GM23338 (cell line): ENCODE data around the gene KLKB1. TPM values are rescaled to one million over a fixed set of nuclear protein-coding genes. Genes with fewer than 3 reads are reported as not detected.

ENCODE experiments used
- EZH2 ChIP-seq: fragments of 200-600 bp; sonication (generic); IDR thresholded peaks from one replicate; pipeline ENCODE4 v1.8.0; 2017; ENCODE audit warnings: antibody characterized with exemption, mild to moderate bottlenecking, low read depth; ENCODE audit not compliant: unreplicated experiment
- EZH2phosphoT487 ChIP-seq: fragments of 200-600 bp; sonication (generic); IDR thresholded peaks from one replicate; pipeline ENCODE4 v1.8.1; 2018; ENCODE audit warnings: antibody characterized with exemption; ENCODE audit not compliant: unreplicated experiment
- NANOG ChIP-seq: IDR thresholded peaks from 2 replicates; pipeline ENCODE4 v1.6.1; 2016; ENCODE audit warnings: antibody characterized with exemption, borderline replicate concordance
- POLR2AphosphoS5 ChIP-seq: IDR thresholded peaks from 2 replicates; pipeline ENCODE4 v1.6.1; 2016; ENCODE audit warnings: antibody characterized with exemption, low read depth
- STAT1 ChIP-seq: IDR thresholded peaks from one replicate; pipeline ENCODE4 v1.6.1; 2016; ENCODE audit warnings: antibody characterized with exemption; ENCODE audit not compliant: unreplicated experiment
- ZNF331 ChIP-seq: fragments of 250-450 bp; sonication (Bioruptor Pico); IDR thresholded peaks from 2 replicates; pipeline ENCODE4 v1.5.0; 2020; ENCODE audit warnings: low read depth, mild to moderate bottlenecking, moderate library complexity
- polyA plus RNA-seq: library from polyadenylated mRNA; unstranded; fragments of >200 nt; fragmentation: Nextera tagmentation; extraction: Ambion mirVana; gene quantifications from 2 replicates; pipeline ENCODE4 v1.2.1, GENCODE V29; 2016
- total RNA-seq: library from RNA; depleted of rRNA; stranded (reverse); fragments of >200 nt; shearing (Covaris generic); gene quantifications from 2 replicates; pipeline ENCODE4 v1.2.3, GENCODE V29; 2014
- TF ChIP-seq, protein P1 (sequence below): fragments of 250-450 bp; sonication (Bioruptor Pico); IDR thresholded peaks from 2 replicates; pipeline ENCODE4 v1.5.0; 2020; ENCODE audit warnings: mild to moderate bottlenecking, moderate library complexity
- TF ChIP-seq, protein P2 (sequence below): IDR thresholded peaks from one replicate; pipeline ENCODE4 v1.6.1; 2018; ENCODE audit warnings: antibody characterized with exemption; ENCODE audit not compliant: unreplicated experiment

The KLKB1 gene
- total and polyA plus RNA-seq, 2 experiments from 2014 or later: 8.6 to 10.9 TPM

DNA sequence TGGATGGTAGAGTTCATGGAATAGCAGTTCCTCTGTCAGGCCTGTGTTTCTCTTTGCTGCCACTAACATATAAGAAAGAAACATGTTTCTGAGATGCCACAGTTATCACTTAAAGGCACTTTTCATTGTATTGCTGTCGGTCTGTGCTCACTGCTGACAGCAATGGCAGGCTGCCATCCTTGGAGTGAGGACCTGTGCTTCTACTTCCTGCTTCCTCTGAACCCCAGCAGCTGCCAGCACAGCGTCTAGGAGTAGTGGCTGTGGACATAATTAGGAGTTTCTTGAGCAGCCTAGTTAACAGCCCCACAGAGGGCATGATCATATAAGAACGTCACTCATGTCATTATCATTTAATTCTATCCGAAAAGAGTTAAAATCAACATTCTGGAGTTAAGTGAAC, 69.2 kb downstream of the KLKB1 start (continued):
- TF ChIP-seq, protein P1, sequence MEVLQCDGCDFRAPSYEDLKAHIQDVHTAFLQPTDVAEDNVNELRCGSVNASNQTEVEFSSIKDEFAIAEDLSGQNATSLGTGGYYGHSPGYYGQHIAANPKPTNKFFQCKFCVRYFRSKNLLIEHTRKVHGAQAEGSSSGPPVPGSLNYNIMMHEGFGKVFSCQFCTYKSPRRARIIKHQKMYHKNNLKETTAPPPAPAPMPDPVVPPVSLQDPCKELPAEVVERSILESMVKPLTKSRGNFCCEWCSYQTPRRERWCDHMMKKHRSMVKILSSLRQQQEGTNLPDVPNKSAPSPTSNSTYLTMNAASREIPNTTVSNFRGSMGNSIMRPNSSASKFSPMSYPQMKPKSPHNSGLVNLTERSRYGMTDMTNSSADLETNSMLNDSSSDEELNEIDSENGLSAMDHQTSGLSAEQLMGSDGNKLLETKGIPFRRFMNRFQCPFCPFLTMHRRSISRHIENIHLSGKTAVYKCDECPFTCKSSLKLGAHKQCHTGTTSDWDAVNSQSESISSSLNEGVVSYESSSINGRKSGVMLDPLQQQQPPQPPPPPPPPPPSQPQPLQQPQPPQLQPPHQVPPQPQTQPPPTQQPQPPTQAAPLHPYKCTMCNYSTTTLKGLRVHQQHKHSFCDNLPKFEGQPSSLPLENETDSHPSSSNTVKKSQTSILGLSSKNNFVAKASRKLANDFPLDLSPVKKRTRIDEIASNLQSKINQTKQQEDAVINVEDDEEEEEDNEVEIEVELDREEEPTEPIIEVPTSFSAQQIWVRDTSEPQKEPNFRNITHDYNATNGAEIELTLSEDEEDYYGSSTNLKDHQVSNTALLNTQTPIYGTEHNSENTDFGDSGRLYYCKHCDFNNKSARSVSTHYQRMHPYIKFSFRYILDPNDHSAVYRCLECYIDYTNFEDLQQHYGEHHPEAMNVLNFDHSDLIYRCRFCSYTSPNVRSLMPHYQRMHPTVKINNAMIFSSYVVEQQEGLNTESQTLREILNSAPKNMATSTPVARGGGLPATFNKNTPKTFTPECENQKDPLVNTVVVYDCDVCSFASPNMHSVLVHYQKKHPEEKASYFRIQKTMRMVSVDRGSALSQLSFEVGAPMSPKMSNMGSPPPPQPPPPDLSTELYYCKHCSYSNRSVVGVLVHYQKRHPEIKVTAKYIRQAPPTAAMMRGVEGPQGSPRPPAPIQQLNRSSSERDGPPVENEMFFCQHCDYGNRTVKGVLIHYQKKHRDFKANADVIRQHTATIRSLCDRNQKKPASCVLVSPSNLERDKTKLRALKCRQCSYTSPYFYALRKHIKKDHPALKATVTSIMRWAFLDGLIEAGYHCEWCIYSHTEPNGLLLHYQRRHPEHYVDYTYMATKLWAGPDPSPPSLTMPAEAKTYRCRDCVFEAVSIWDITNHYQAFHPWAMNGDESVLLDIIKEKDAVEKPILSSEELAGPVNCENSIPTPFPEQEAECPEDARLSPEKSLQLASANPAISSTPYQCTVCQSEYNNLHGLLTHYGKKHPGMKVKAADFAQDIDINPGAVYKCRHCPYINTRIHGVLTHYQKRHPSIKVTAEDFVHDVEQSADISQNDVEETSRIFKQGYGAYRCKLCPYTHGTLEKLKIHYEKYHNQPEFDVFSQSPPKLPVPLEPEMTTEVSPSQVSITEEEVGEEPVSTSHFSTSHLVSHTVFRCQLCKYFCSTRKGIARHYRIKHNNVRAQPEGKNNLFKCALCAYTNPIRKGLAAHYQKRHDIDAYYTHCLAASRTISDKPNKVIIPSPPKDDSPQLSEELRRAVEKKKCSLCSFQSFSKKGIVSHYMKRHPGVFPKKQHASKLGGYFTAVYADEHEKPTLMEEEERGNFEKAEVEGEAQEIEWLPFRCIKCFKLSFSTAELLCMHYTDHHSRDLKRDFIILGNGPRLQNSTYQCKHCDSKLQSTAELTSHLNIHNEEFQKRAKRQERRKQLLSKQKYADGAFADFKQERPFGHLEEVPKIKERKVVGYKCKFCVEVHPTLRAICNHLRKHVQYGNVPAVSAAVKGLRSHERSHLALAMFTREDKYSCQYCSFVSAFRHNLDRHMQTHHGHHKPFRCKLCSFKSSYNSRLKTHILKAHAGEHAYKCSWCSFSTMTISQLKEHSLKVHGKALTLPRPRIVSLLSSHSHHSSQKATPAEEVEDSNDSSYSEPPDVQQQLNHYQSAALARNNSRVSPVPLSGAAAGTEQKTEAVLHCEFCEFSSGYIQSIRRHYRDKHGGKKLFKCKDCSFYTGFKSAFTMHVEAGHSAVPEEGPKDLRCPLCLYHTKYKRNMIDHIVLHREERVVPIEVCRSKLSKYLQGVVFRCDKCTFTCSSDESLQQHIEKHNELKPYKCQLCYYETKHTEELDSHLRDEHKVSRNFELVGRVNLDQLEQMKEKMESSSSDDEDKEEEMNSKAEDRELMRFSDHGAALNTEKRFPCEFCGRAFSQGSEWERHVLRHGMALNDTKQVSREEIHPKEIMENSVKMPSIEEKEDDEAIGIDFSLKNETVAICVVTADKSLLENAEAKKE (CRISPR knock-in tag): no peak
- TF ChIP-seq ZNF331 (CRISPR knock-in tag) (no peak), NANOG (no peak), STAT1 (no peak), EZH2 (no peak), POLR2AphosphoS5 (no peak), EZH2phosphoT487 (no peak)
- TF ChIP-seq, protein P2, sequence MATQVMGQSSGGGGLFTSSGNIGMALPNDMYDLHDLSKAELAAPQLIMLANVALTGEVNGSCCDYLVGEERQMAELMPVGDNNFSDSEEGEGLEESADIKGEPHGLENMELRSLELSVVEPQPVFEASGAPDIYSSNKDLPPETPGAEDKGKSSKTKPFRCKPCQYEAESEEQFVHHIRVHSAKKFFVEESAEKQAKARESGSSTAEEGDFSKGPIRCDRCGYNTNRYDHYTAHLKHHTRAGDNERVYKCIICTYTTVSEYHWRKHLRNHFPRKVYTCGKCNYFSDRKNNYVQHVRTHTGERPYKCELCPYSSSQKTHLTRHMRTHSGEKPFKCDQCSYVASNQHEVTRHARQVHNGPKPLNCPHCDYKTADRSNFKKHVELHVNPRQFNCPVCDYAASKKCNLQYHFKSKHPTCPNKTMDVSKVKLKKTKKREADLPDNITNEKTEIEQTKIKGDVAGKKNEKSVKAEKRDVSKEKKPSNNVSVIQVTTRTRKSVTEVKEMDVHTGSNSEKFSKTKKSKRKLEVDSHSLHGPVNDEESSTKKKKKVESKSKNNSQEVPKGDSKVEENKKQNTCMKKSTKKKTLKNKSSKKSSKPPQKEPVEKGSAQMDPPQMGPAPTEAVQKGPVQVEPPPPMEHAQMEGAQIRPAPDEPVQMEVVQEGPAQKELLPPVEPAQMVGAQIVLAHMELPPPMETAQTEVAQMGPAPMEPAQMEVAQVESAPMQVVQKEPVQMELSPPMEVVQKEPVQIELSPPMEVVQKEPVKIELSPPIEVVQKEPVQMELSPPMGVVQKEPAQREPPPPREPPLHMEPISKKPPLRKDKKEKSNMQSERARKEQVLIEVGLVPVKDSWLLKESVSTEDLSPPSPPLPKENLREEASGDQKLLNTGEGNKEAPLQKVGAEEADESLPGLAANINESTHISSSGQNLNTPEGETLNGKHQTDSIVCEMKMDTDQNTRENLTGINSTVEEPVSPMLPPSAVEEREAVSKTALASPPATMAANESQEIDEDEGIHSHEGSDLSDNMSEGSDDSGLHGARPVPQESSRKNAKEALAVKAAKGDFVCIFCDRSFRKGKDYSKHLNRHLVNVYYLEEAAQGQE: no peak
